KMS-11 (cell line): Measurements from ENCODE around the gene ZNF618.

Source experiments
- H2AFZ ChIP-seq: fragments of 200-600 bp; sonication (generic); 2 replicates; pipeline ENCODE4 v1.6.1; 2016; ENCODE audit warnings: antibody characterized with exemption, mixed run types, low read depth
- H3K27ac ChIP-seq: fragments of 200-600 bp; sonication (generic); 2 replicates; pipeline ENCODE4 v1.6.1; 2016; ENCODE audit warnings: mild to moderate bottlenecking, mixed run types
- H3K27me3 ChIP-seq: fragments of 200-600 bp; sonication (generic); 2 replicates; pipeline ENCODE4 v1.6.1; 2017; ENCODE audit warnings: mild to moderate bottlenecking, low read depth, mixed run types, moderate library complexity; ENCODE audit not compliant: insufficient read depth
- H3K36me3 ChIP-seq: fragments of 200-600 bp; sonication (generic); 2 replicates; pipeline ENCODE4 v1.6.1; 2017; ENCODE audit warnings: mild to moderate bottlenecking, mixed run types; ENCODE audit not compliant: insufficient read depth
- H3K4me1 ChIP-seq: fragments of 200-600 bp; sonication (generic); 2 replicates; pipeline ENCODE4 v1.6.1; 2016; ENCODE audit warnings: mild to moderate bottlenecking, low read depth, mixed run types; ENCODE audit not compliant: poor library complexity, severe bottlenecking
- H3K4me2 ChIP-seq: fragments of 200-600 bp; sonication (generic); 2 replicates; pipeline ENCODE4 v1.7.0; 2016; ENCODE audit warnings: mild to moderate bottlenecking, mixed run types
- H3K4me3 ChIP-seq: fragments of 200-600 bp; sonication (generic); IDR thresholded peaks from 2 replicates; pipeline ENCODE4 v1.6.1; 2017; ENCODE audit warnings: low read depth, low read length, mixed read lengths; ENCODE audit not compliant: insufficient read depth
- H3K79me2 ChIP-seq: fragments of 200-600 bp; sonication (generic); 2 replicates; pipeline ENCODE4 v1.6.1; 2016; ENCODE audit warnings: low read depth, mixed run types; ENCODE audit not compliant: insufficient read depth
- H3K9ac ChIP-seq: fragments of 200-600 bp; sonication (generic); 2 replicates; pipeline ENCODE4 v1.6.1; 2016; ENCODE audit warnings: mild to moderate bottlenecking, mixed run types
- H4K20me1 ChIP-seq: fragments of 200-600 bp; sonication (generic); 2 replicates; pipeline ENCODE4 v1.6.1; 2016; ENCODE audit warnings: mild to moderate bottlenecking, mixed run types; ENCODE audit not compliant: insufficient read depth
- CTCF ChIP-seq: fragments of 200-600 bp; sonication (generic); conservative IDR thresholded peaks from 2 replicates; pipeline ENCODE4 v1.6.1; 2017; ENCODE audit warnings: low read depth, mild to moderate bottlenecking, antibody characterized with exemption, low read length, moderate library complexity, mixed read lengths

ZNF618 gene

DNA sequence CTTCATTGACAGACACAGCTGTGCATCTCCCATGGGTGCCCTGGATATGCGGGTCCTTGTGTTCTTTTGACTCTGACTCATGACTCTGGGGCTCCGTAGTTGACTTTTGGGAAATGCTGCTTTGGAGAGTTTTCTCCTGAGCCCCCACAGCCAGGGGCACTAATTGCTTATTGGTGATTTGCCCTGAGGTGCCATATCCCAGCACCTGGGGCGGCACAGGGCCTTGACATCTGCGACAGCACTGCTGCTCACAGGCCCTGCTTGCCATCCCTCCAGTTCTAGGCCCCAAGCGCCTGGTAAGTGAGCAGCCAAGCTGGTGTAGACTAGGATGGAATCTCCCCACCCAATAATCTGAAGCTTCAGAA, 126.9 kb downstream of the ZNF618 start:
- H4K20me1 ChIP-seq, result no peaks in the 10 kb centered on the region

DNA sequence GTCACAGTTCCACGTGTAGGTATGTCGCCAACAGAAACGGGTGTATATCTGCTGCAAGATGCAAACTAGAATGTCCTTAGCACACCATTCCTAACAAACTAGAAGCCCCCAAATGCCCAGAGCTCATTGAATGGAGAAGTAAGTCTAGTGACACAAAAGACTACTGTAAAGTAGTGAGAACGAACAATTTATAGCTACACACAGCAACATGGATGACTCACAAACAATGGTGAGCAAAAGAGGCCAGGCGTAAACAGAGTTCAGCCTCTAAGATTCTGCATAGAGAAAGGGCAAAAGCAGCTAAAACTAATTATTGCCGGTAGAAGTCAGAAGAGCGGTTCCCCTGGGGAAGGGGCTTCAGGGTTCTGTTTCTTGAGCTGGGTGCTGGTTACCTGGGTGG, 127.2 kb downstream of the ZNF618 start:
- no peak overlapping the region for H2AFZ ChIP-seq
- H3K4me2 ChIP-seq, result no peak overlapping the region
- no peak for TF ChIP-seq CTCF

More for the DNA sequence above, 126.9 kb downstream of the ZNF618 start:
- Histone ChIP-seq H3K4me2 (no peak overlapping the region), H2AFZ (no peak overlapping the region), H3K4me3 (no peak overlapping the region), H3K4me1 (no peaks in the 10 kb centered on the region), H3K79me2 (no peaks in the 10 kb centered on the region), H3K27me3 (no peaks in the 10 kb centered on the region), H3K27ac (no peak overlapping the region), H3K9ac (no peak overlapping the region), H3K36me3 (no peaks in the 10 kb centered on the region)
- TF ChIP-seq CTCF, result no peak

GRCh38 chr9:114003758-114004157, 127.6 kb downstream of the ZNF618 start:
- no peaks in the 10 kb centered on the region for H3K4me1 ChIP-seq
- TF ChIP-seq CTCF, result no peak
- H3K27ac ChIP-seq, result no peak overlapping the region
- no peak overlapping the region for H3K4me2 ChIP-seq
- no peaks in the 10 kb centered on the region for H3K27me3 ChIP-seq
- H3K36me3 ChIP-seq, result no peaks in the 10 kb centered on the region
- H4K20me1 ChIP-seq, result no peaks in the 10 kb centered on the region
- no peak overlapping the region for H2AFZ ChIP-seq
- no peak overlapping the region for H3K9ac ChIP-seq
- H3K4me3 ChIP-seq, result no peak overlapping the region
- no peaks in the 10 kb centered on the region for H3K79me2 ChIP-seq

More for the DNA sequence above, 127.2 kb downstream of the ZNF618 start:
- Histone ChIP-seq H4K20me1 (no peaks in the 10 kb centered on the region), H3K9ac (no peak overlapping the region), H3K79me2 (no peaks in the 10 kb centered on the region), H3K4me3 (no peak overlapping the region), H3K4me1 (no peaks in the 10 kb centered on the region), H3K27me3 (no peaks in the 10 kb centered on the region), H3K36me3 (no peaks in the 10 kb centered on the region), H3K27ac (no peak overlapping the region)

- Histone ChIP-seq H3K27me3 (no peaks in the 10 kb centered on the region), H4K20me1 (no peaks in the 10 kb centered on the region), H3K27ac (no peak overlapping the region), H3K4me2 (no peak overlapping the region), H3K9ac (no peak overlapping the region), H3K79me2 (no peaks in the 10 kb centered on the region), H3K4me1 (no peaks in the 10 kb centered on the region), H2AFZ (no peak overlapping the region), H3K36me3 (no peaks in the 10 kb centered on the region), H3K4me3 (no peak overlapping the region)
- no peak for TF ChIP-seq CTCF
Observed at GRCh38 chr9:114004221-114004716, 128.2 kb downstream of the ZNF618 start.
